GM04504 (cell line): ENCODE results near the gene PPP2R3A.
A peak's percentile ranks its signal among the peaks of the same experiment; 100 is the strongest.

Source experiments
- DNase-seq: peaks from one replicate; pipeline ENCODE4 v3.0.0-alpha.2; 2012; ENCODE audit warnings: low read depth

Gene PPP2R3A

DNA sequence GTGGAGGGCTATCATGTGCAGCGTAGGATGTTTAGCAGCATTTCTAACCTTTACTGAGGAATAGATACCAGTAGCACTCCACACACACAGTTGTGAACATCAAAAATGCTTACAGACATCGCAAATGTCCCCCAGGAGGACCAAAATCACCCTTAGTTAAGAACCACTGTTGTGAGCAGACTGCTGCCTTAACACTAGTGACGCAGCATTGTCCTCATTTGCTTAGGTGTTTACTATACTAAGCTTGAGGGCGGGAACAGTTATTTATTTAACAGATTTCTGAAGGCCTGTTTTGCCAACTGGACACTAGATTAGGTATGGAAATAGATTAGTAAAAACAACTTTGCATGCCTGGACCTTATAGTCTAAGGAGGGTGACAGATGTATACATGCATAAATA lies 2.3 kb downstream of the PPP2R3A start:
- no peak for DNase-seq

- DNase-seq, result no peak
Measured at GRCh38 chr3:135970506-135971116, 5.1 kb downstream of the PPP2R3A start.

DNA sequence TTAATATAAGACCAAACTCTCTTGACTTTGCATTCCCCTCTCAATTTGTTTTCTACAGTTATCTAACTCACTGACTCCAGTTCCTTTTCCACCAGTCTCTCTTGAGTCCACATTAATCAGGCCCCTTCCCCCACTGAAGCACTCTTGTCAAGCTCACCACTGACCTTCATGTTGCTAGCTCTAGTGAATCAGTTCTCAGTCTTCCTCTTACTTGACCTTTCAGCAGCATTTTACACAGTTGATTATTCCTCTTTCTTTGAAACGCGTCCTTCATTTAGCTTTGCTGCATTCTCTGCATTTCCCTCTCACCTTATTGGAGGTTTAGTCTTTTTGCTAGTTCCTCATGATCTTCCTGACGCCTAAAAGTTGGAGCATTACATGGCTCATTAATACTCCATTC lies 8.3 kb downstream of the PPP2R3A start:
- DNase-seq, result no peak

- DNase-seq, result no peak
Measured at GRCh38 chr3:135975053-135975452, 9.5 kb downstream of the PPP2R3A start.

- no peak for DNase-seq
Measured at GRCh38 chr3:135975536-135975935, 10.0 kb downstream of the PPP2R3A start.

GRCh38 chr3:135980343-135980742 lies 14.8 kb downstream of the PPP2R3A start:
- DNase-seq, result no peak

DNA sequence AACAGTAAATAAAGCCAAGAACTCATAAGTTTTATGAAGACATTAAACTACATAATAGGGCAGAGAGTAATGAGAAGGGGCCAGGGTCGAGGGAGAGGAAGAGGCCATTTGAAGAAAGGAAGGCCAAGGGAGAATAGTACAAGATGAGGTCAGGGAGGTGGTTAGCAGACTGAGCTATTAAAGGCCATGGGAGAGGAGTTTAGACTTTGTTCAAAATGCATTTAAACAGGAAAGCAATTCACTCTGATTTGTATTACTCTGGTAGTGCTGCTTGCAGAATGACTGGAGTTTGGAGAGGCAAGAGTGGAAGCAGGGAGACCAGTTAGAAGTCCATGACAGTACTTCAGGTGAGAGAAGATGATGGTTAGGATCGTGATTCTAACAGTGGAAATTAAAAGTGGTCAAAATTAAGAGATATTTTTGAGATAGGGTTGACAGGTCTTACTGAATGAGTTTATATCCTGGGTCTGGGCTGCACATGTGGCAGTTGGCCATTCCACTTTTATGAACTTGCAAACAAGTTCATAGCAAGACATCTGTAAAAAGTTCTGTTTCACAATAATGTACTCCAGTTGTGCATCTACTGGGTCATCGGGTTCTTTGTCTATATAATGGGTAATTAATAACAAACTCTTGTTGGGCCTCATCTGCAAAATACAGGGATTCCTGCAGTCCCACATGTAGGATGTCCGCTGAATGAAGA lies 16.3 kb downstream of the PPP2R3A start:
- DNase-seq, result no peak

- DNase-seq, result no peak
Measured at GRCh38 chr3:135982404-135982761, 16.9 kb downstream of the PPP2R3A start.

DNA sequence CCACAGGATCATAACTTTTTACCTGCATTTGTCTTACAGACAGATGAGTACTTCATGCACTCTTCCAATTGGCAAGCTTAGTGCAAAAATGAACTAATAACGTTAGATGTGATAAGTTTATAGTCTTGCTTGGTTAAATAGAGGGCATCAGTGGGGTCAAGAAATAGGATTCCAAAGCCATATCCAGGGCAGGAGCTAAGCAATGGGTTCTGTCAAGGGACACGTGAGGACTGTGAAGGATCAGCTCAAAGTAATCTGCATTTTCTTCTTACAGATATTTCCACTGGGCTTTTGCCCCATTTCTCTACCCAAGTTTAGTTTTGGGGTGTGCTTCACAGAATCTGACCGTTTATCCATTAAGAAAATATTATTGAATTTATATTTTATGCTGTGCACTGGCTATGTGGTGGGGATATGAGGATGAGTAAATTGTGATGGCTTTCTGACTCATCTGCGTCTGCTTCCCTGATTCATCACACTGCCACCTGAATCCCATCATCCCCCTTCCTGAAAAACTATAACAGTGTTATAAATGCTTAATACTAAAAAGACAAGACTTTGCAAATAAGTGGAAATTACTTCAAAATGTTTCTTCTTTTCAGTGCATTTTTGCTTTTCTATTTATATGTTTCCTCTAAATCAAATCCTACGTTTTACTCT lies 17.5 kb downstream of the PPP2R3A start:
- no peak for DNase-seq

DNA sequence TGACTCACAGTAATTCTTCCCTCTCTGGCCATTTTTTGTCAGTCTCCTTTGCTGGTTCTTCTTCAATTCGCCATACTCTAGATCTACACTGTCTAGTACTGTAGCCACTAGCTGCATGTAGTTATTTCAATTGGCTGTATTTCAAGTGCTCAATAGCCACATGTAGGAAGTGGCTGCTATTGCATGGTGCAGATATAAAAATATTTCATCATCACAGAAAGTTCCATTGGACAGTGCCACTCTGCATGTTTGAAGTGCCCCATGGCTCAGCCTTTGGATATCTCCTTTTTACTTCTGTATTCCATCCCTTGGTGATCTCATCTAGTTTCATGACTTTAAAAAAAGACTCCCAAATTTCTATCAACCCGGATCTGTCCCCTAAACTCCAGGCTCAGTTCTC lies 22.1 kb downstream of the PPP2R3A start:
- DNase-seq, result no peak

DNA sequence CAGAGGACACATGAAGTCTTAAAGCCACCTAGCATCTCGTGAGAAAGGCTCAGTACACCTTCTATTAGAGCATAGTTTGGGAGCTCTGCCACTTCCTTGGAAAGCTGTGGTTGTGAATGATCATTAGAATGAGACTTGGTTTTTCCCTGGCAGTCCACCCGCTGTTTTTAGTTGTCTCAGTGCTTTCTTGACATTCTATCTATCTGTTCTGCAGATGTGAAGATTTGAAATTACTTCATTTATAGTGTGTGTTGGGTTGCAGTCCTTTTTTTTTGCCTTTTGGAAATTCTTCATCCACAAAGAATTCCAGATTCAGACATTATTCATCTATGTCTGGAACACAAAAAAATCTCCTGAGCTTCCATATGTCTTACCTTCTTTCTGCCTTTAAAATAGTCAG lies 23.7 kb downstream of the PPP2R3A start:
- DNase-seq, result peak; percentile 69

- DNase-seq, result no peak
Measured at GRCh38 chr3:135990903-135991302, 25.4 kb downstream of the PPP2R3A start.

DNA sequence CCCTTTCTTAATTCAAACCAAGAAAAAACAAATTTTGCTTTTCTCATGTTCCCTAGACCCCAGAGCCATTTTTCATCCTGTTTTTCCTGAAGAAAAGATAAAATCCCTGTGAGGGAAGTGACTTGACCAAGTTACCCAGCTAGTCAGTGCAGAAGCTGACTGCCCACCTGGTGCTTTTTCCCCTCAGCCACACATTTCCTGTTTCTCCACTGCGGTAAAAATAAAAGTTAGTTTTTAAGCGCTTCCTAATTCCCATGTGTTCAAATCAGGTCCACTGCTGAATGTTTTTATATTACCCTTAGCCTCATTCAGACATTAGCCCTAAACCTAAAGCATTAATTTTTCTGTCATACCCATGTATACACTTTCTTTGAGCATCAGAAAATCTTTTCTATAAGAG lies 26.1 kb downstream of the PPP2R3A start:
- no peak for DNase-seq

DNA sequence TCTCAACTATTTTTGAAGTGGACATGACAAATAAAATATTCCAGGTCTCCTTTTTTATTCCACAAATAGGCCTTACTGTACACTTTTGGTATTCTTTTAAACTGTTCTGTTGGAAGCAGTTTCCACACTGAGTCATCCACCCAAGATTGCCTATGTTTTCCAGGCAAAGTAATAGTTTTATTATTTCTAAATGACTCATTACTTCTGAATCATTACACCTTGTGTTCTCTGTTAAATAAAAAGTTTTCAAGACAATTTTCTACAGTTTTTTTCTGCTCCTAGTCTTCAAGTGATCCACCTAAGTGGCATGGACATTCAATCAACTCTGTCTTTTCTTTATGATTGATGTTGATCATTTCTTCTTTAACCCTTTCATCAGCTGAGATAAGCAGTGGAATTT lies 26.5 kb downstream of the PPP2R3A start:
- peak; percentile 62 for DNase-seq

- no peak for DNase-seq
Measured at GRCh38 chr3:135994708-135995337, 29.3 kb downstream of the PPP2R3A start.

DNA sequence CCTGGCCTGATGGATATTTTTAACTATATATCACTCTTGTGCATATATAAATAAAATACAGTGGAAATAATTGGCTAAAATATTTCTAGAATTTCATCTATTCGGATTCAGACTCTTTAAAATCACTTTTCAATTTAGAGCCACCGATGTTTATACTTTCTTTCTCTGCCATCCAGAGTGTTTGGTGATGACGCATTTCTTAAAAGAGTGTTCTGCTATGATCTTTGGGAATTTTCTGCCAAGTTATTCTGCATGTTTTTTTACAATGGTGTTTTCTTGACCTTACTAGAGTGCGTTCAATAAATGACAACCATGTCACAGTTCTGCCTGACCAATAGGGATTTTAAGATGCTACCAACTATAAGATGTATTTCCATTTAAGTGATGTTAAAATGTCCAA lies 30.2 kb downstream of the PPP2R3A start:
- DNase-seq, result no peak

GRCh38 chr3:135997554-135998320 lies 32.2 kb downstream of the PPP2R3A start:
- no peak for DNase-seq

DNA sequence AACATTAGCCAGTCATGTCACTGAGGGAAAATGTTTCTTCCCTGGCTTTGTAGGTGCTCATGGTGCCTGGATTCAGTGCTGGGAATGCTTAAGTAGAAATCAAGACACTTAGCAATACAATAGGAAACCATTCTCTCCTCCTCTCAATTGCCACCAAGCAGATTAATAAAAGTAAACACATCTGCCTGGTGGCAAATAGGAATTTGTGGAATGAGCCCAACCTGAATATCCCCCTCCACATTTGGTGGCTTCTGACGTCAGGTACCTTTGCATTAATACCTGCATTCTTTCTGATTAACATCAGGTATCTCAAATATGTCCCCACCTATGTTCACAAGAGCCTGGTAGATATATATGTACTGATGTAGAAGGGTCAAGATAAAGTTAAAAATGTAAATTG lies 42.7 kb downstream of the PPP2R3A start:
- no peak for DNase-seq

DNA sequence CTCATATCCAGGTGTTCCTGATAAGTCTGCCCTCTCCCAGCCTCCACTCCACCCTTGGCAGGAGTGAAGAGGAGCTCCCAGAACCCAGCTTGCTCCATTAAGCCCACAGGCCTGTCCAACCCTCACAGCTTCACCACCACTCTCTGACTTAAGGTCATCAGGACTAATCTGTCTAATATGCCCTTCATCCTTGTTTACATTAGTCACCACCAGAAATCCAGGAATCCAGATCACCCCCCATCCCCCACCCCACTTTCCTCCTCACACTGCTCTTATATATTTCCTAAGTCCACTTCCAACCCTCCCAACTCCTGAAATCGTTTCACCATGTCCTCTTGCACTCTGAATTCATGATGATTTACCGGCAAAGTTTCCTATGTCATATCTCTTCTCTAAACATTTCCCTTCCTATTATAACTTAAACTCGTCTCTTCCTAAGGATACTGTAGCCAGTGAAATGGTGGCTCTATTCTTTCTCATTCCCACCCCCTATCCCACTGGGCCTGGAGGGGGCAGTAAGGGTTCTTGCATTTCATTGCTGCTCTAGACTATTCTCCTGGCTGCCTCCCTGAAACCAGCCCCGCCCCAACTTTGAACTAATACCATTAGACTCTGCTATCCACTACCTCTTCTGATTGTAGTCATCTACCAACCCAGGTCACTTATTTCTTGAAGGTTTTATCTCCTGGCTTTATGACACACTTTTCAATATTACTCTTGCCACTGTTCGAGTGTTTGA lies 43.4 kb downstream of the PPP2R3A start:
- DNase-seq, result no peak

- peak; percentile 27 for DNase-seq
Measured at GRCh38 chr3:136018876-136019275, 53.3 kb downstream of the PPP2R3A start.

DNA sequence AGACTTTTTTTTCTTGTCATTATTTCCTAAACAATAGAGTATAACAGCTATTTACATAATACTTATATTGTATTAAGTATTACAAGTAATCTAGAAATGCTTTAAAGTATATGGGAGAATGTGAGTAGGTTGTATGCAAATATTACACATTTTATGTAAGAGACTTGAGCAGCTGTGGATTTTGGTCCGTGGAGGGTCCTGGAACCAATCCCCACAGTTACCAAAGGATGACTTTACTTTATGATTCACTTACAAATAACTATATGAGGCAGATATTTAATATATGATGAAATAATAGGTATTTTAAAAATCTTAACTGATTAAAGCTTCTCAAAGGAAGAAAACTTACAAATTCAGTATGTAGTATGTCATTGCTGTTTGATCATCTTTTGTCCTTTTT lies 56.3 kb downstream of the PPP2R3A start:
- no peak for DNase-seq
